Stimulated activated naive CD8-positive, alpha-beta T cell treated with anti-CD3 and anti-CD28 coated beads, Interleukin-15, Interleukin-2, amounts not matched to agents 100 ng/mL and 50 ng/mL, for 24 hours (primary cell): Measurements from ENCODE around the gene SNX10.

Experiments
- H3K27ac Mint-ChIP-seq: one replicate; pipeline ENCODE4 v1.8.0; 2021; ENCODE audit warnings: mild to moderate bottlenecking, mixed read lengths
- H3K27me3 Mint-ChIP-seq: one replicate; pipeline ENCODE4 v1.8.0; 2021; ENCODE audit warnings: mixed read lengths
- H3K36me3 Mint-ChIP-seq: one replicate; pipeline ENCODE4 v1.8.0; 2021; ENCODE audit warnings: low read depth, mixed read lengths
- H3K4me1 Mint-ChIP-seq: one replicate; pipeline ENCODE4 v1.8.0; 2021; ENCODE audit warnings: low read depth, mixed read lengths
- H3K4me3 Mint-ChIP-seq: one replicate; pipeline ENCODE4 v1.8.0; 2021; ENCODE audit warnings: mild to moderate bottlenecking, mixed read lengths
- H3K9me3 Mint-ChIP-seq: one replicate; pipeline ENCODE4 v1.8.0; 2021; ENCODE audit warnings: mixed read lengths

Gene SNX10

DNA sequence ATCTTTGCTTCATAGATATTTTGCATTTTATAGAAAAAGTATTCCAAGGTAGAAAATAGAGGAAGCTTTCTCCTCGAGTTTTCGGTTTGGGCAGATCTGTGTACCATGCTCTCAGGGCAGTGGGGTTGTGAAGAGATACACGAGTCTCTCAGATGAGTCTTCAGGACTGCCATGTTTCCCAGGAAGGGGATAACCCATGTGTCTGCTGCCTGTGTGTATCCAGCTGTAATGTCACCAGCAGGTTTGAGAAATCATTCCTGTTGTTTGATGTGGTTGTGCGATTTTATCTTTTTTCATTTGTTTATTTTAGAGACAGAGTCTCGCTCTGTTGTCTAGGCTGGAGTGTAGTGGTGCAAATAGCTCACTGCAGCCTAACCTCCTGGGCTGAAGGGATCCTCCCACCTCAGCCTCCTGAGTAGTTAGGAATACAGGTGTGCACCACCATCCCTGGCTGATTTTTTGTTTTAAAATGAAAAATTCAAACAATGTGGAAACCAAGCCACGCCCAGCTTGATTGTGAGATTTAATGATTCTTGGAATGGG, 48.9 kb downstream of the SNX10 start:
- no peaks in the 10 kb centered on the region for H3K27me3 Mint-ChIP-seq
- H3K4me3 Mint-ChIP-seq, result no peak overlapping the region
- no peaks in the 10 kb centered on the region for H3K9me3 Mint-ChIP-seq
- peaks cover 14% of the 10 kb centered on the region for H3K4me1 Mint-ChIP-seq
- H3K36me3 Mint-ChIP-seq, result peaks cover 13% of the 10 kb centered on the region
- H3K27ac Mint-ChIP-seq, result no peak overlapping the region

GRCh38 chr7:26343320-26343832, 51.7 kb downstream of the SNX10 start:
- Mint-ChIP-seq H3K4me1 (peaks cover 9% of the 10 kb centered on the region), H3K9me3 (no peaks in the 10 kb centered on the region), H3K4me3 (no peak overlapping the region), H3K36me3 (peaks cover 34% of the 10 kb centered on the region), H3K27me3 (no peaks in the 10 kb centered on the region), H3K27ac (no peak overlapping the region)

GRCh38 chr7:26343837-26344236, 52.2 kb downstream of the SNX10 start:
- H3K36me3 Mint-ChIP-seq, result peaks cover 35% of the 10 kb centered on the region
- no peaks in the 10 kb centered on the region for H3K27me3 Mint-ChIP-seq
- H3K9me3 Mint-ChIP-seq, result no peaks in the 10 kb centered on the region
- H3K4me1 Mint-ChIP-seq, result peaks cover 9% of the 10 kb centered on the region
- H3K4me3 Mint-ChIP-seq, result no peak overlapping the region
- no peak overlapping the region for H3K27ac Mint-ChIP-seq

DNA sequence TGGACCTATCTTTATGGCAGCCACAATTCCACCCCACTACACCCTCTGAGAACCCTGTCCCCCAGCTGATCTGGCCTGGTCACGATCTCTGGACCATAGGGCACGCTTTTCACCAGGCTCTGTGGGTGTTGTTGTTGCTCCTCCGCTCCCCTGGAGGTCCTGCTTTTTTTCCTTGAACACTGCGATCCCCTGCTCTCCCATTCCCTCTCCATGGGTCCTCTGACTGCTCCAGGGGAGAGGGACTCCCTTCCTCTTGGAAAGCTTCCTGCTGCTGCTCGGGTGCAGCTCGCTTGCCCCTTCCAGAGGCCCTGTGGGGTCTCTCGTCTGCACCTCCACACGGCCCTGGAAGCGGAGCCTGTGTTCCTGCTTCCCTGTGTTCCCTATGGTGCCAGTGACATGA, 53.5 kb downstream of the SNX10 start:
- peaks cover 9% of the 10 kb centered on the region for H3K4me1 Mint-ChIP-seq
- no peaks in the 10 kb centered on the region for H3K9me3 Mint-ChIP-seq
- H3K36me3 Mint-ChIP-seq, result peaks cover 33% of the 10 kb centered on the region
- no peaks in the 10 kb centered on the region for H3K27me3 Mint-ChIP-seq
- H3K27ac Mint-ChIP-seq, result no peak overlapping the region
- no peak overlapping the region for H3K4me3 Mint-ChIP-seq

GRCh38 chr7:26345837-26346236, 54.2 kb downstream of the SNX10 start:
- H3K27me3 Mint-ChIP-seq, result no peaks in the 10 kb centered on the region

DNA sequence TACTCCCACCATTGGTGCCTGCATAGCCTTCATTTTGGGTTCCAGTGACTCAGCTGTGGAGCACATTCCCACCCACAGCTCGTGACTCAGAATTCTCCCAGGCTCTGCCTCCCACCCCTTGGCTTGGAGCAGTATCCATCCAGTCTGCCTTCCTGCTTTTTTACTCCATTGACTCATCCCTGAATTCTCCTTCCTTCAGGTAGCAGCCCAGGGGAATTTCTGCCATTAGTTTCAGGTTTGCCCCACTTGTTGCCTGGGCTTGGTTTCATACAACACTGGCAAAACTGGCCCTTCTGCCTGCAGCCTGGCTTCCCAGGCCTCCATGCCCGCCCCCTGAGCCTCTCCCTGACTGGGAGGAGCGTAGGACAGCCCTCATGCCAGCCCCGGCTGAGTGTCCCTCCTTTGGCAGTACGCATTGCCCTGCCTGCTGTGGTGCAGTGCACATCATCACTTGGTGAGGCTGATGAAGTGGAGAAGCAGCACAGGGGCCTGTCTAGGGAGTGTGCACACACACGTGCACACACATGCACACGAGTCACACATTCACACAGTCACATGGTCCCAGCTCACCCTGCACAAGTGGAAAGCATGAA, 55.0 kb downstream of the SNX10 start:
- H3K27ac Mint-ChIP-seq, result no peak overlapping the region
- no peaks in the 10 kb centered on the region for H3K27me3 Mint-ChIP-seq
- no peak overlapping the region for H3K4me3 Mint-ChIP-seq
- peaks cover 33% of the 10 kb centered on the region for H3K36me3 Mint-ChIP-seq
- peaks cover 9% of the 10 kb centered on the region for H3K4me1 Mint-ChIP-seq
- H3K9me3 Mint-ChIP-seq, result no peaks in the 10 kb centered on the region

More at GRCh38 chr7:26345837-26346236, 54.2 kb downstream of the SNX10 start:
- Mint-ChIP-seq H3K4me1 (peaks cover 9% of the 10 kb centered on the region), H3K4me3 (no peak overlapping the region), H3K36me3 (peaks cover 33% of the 10 kb centered on the region), H3K27ac (no peak overlapping the region), H3K9me3 (no peaks in the 10 kb centered on the region)

DNA sequence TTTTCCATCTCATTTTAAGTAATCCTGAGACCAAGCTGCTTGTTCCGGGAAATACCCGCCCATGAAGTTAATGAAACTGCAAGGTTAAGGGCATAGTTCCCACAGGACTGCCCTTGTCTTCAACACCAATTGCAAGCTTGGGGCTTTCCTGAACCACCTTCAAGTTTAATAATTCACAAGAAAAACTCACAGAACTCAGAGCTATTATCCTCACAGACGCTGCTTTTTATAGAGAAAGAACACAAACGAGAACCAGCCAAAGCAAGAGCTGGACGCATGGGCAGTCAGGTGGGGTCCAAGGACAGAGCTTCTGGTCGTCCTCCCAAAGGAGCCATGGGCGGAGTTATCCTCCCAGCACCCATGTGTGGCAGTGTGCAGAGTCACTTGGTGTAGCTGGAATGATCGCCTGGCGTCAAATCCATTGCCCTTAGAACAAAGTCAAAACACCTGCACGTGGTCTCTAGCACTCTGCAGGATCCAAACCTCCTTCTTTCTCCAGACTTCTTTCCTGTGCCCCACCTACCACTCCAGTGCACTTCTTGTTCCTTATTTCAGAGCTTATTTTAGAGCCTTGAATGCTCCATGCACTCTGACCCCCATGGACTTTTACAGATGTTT, 56.7 kb downstream of the SNX10 start:
- H3K36me3 Mint-ChIP-seq, result peaks cover 38% of the 10 kb centered on the region
- no peaks in the 10 kb centered on the region for H3K27me3 Mint-ChIP-seq
- H3K27ac Mint-ChIP-seq, result no peak overlapping the region
- no peak overlapping the region for H3K4me3 Mint-ChIP-seq
- peaks cover 9% of the 10 kb centered on the region for H3K4me1 Mint-ChIP-seq
- no peaks in the 10 kb centered on the region for H3K9me3 Mint-ChIP-seq

DNA sequence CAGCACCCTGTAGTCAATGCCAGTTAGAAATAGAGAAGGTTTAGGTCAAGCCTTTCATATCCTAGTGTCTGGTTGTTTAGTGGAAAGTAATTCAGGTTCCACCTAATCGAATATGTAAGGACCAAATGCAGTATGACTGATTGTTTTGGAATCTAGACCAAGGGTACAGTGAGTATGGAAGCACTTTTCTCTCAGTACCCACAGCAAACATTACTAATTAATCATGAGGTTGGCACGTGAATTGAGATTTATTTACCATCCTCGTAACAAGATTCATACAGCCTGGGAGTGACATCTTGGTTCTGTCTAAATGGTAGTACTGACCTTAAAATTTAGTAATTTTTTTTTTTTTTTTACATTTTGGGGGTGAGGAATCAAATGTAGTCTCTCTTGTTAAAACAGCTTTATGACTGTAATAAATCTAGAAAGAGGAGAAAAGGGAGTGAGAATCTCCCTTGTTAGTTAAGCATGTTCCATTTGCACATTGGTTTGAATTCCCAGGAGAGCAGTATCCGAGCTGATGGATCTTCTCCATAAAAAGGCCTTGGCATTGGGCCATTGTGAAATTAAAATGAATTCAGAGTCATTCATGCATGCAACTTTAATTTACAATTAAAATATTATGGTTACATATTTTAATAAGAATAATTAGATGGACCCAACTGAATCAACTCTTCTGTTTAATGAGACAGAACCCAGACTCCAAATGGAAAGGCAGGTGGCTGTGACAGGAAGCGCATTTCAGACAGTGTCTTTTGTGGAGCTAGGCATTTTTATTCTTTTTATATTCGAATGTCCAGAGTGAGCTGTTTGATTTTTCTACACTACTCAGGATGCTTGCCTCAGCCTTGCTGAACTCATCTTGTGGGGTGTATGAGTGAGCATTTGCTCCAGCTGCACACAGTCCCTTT, 57.6 kb downstream of the SNX10 start:
- peaks cover 37% of the 10 kb centered on the region for H3K36me3 Mint-ChIP-seq
- H3K9me3 Mint-ChIP-seq, result no peaks in the 10 kb centered on the region
- H3K4me3 Mint-ChIP-seq, result no peak overlapping the region
- no peaks in the 10 kb centered on the region for H3K27me3 Mint-ChIP-seq
- H3K27ac Mint-ChIP-seq, result no peak overlapping the region
- H3K4me1 Mint-ChIP-seq, result peaks cover 9% of the 10 kb centered on the region

- Mint-ChIP-seq H3K4me3 (no peak overlapping the region), H3K36me3 (peaks cover 34% of the 10 kb centered on the region), H3K9me3 (no peaks in the 10 kb centered on the region), H3K4me1 (peaks cover 9% of the 10 kb centered on the region), H3K27me3 (no peaks in the 10 kb centered on the region), H3K27ac (no peak overlapping the region)
Measured at GRCh38 chr7:26351171-26351570, 59.5 kb downstream of the SNX10 start.

DNA sequence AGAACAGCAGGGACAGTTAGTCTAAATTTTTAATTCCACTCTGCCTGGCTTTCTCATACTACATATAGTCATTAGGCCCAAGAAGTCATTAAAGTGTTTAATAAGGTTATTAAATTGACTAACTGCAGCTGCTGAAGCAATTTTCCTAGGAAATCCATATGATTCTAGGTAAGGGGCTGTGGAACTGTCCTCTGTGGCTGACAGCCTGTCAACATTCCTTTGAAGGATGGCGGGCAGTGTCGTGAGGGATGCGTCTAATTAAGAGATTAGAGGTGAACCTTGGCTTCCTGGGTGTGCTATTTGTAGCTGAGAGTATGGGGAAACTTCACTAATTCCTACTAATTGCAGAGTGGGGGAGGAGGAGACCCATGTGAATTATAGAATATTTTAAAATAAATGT, 64.6 kb downstream of the SNX10 start:
- no peak overlapping the region for H3K27ac Mint-ChIP-seq
- no peaks in the 10 kb centered on the region for H3K9me3 Mint-ChIP-seq
- H3K36me3 Mint-ChIP-seq, result peaks cover 11% of the 10 kb centered on the region
- no peaks in the 10 kb centered on the region for H3K27me3 Mint-ChIP-seq
- H3K4me3 Mint-ChIP-seq, result no peak overlapping the region
- H3K4me1 Mint-ChIP-seq, result peaks cover 4% of the 10 kb centered on the region

DNA sequence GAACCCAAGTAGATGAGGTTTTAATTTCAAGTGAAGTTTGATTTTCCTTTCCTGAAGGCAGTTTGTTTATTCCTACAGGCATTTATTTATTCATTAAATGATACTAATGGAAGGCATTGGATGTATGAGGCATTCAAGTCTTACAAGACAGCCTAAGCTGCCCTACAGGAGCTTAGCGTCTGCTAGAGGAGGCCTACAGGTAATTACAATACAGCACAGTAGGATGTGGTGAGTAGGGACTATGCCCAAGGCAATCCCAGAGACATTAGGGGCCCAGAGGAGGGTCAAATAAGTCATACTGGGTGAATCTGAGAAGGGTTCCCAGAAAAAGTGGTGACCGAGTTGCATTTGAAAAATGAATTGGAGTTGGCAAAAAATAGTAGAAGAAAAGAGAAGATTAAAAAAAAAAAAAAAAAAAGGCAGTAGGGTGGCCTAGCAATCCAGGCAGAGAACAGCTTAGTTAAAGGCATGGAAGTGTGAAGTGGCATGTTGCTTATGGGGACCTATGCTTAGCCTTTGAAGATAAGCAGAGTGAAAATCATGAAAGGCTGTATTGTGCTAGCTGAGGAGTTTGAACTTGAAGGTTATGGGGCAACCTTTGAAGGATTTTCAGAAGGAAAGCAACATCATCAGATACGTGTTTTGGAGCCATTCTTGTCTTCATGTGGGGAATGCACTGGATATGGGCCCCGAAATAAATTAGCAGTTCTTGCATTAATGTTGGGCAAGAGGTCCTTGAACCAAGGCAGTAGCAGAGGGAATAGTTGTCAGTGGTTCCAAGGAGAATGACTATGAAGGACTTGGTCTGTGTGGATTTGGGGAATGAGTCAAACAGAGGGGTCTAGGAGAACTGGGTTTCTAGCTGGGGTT, 65.5 kb downstream of the SNX10 start:
- Mint-ChIP-seq H3K27ac (no peak overlapping the region), H3K4me3 (no peak overlapping the region), H3K36me3 (peaks cover 11% of the 10 kb centered on the region)

GRCh38 chr7:26357799-26358151, 66.1 kb downstream of the SNX10 start:
- Mint-ChIP-seq H3K4me3 (no peak overlapping the region), H3K27ac (no peak overlapping the region), H3K27me3 (no peaks in the 10 kb centered on the region), H3K36me3 (peaks cover 10% of the 10 kb centered on the region), H3K4me1 (peaks cover 4% of the 10 kb centered on the region), H3K9me3 (no peaks in the 10 kb centered on the region)

More for the DNA sequence above, 65.5 kb downstream of the SNX10 start:
- H3K27me3 Mint-ChIP-seq, result no peaks in the 10 kb centered on the region
- H3K9me3 Mint-ChIP-seq, result no peaks in the 10 kb centered on the region
- peaks cover 4% of the 10 kb centered on the region for H3K4me1 Mint-ChIP-seq

DNA sequence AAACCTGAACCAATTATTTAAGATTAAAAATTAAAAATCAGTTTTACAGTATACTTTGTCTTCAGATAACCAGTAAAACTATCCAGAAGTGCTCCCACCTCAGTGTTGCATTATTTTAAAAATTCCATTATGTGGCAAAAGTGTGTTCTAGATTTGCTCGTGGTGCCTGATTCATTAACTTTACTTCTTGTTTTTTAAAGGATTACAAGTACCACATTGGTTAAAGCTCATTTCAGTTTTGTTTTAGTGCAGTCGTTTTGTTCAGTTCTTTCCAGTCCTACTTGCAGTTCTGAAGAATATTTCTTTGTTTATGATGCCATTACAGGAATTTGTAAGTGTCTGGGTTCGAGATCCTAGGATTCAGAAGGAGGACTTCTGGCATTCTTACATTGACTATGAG, 69.0 kb downstream of the SNX10 start:
- Mint-ChIP-seq H3K36me3 (peaks cover 9% of the 10 kb centered on the region), H3K4me1 (peaks cover 9% of the 10 kb centered on the region), H3K27ac (peak overlapping the region; percentile 13), H3K27me3 (no peaks in the 10 kb centered on the region), H3K9me3 (no peaks in the 10 kb centered on the region), H3K4me3 (no peak overlapping the region)

DNA sequence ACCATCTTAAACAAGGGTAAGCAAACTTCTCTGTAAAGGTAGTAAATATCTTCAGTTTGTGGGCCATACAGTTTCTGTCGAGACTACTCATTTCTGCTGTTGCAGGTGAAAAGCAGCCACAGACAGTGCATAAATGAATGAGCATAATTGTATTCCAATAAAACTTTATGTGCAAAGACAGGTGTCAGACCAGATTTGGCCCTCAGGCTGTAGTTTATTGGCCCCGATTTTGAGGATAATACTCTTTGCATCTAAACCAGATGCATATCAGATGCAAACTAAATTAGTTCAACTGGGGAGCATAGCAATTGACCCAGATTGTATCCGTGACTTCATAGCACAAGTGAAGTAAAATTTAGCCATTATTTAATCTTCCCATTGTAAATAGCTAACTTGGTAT, 70.0 kb downstream of the SNX10 start:
- H3K4me3 Mint-ChIP-seq, result no peak overlapping the region
- peaks cover 13% of the 10 kb centered on the region for H3K36me3 Mint-ChIP-seq
- H3K4me1 Mint-ChIP-seq, result peaks cover 9% of the 10 kb centered on the region
- no peaks in the 10 kb centered on the region for H3K9me3 Mint-ChIP-seq
- no peak overlapping the region for H3K27ac Mint-ChIP-seq
- no peaks in the 10 kb centered on the region for H3K27me3 Mint-ChIP-seq
